LNCaP clone FGC (cell line): ENCODE results near the gene GOLGA6L26.
"Not testable (repeated sequence)": the region's sequence is repeated elsewhere in the genome, so short reads cannot be mapped to it uniquely, and the experiment has no call there.

Experiments
- DNase-seq: peaks from one replicate; pipeline ENCODE4 v3.0.0-alpha.2; 2011; ENCODE audit warnings: low read depth
- H3K4me3 ChIP-seq: 2 replicates; pipeline ENCODE4 v1.5.1; 2011; ENCODE audit warnings: mild to moderate bottlenecking, low read depth, low read length, control low read depth

The GOLGA6L26 gene

DNA sequence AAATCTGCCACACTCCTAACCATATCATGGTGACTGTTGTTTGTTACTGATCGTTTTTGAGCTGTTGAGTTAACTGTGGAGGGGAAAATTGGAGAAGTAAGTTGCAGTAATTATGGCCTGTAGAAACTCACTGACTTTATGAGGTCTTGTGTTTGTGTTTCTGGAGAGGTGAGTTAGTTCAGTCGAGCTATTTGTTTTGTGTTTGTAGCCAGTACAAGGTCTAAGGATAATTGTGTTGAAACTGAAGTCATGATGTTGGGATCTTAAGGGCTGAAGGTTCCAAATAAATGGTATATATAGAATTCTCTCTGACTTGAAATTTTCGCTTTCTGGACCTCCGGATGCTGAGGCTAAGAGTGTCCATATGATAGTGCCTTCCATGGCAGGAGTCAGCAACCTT, 29.2 kb downstream of the GOLGA6L26 start:
- peak overlapping the region; percentile 59 for H3K4me3 ChIP-seq
- peak; percentile 3 for DNase-seq

DNA sequence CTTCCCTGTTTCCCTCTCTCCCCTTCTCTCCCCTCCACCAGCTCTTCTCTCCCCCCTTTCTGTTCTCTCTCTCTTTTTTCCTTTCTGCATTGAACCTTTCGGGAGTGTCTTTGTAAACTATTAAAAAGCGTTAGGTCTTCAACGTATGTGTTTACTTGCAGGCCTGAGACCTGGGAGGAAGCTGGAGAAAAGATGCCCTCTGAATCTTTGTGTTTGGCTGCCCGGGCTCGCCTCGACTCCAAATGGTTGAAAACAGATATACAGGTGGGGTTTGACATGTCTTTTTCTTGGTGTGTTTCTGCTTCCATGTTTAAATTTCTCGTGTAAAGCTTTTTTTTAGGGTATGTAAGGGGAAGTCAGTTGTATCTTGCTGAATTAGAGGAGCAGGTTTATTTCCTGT, 29.7 kb downstream of the GOLGA6L26 start:
- not testable (repeated sequence) for DNase-seq
- H3K4me3 ChIP-seq, result peak overlapping the region; percentile 59

DNA sequence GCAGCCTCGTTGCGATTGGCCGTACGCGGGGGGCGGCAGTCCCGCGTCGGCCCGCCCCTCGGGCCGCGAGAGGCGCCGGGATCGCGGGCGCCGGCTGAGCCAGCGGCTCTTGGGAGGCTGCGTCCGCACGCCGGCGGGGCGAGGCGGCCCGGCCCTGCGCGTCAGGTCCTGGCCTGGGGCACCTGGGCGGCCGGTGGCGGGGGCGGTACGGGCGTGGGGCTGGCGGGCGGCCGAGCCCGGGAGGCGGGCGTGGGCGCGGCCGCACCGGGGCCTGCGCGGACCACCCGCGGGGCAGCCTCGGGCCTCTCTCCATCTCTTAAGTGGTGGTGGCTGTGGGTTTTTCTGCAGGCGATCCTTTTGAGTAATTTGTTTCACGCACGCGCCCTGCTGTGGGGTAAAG, 30.3 kb downstream of the GOLGA6L26 start:
- DNase-seq, result peak; percentile 2
- H3K4me3 ChIP-seq, result peak overlapping the region; percentile 59

DNA sequence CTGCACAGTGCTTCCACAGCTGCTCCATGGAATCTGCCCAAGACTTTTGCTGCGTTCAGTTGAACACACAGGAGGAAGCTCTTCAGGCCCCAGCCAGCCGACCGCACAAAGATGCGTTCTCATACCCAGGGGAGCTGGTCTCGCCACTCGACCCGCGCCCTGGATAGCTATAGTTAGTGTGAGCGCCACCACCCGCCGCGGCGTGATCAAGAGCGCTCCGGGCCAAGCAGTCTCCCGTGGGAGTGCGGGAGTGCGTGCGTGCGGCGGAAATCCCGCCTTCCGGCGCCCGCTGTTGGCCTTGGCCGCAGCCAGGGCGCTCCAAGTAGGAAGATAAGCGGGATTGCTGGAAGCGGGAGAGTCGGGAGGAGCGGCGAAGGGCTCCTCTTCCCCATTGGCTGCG, 30.8 kb downstream of the GOLGA6L26 start:
- not testable (repeated sequence) for DNase-seq
- peak overlapping the region; percentile 36 for H3K4me3 ChIP-seq
